ENCODE data around the gene ESYT1. TPM values are rescaled to one million over a fixed set of nuclear protein-coding genes. Genes with fewer than 3 reads are reported as not detected.

ESYT1 gene
- total and polyA plus RNA-seq, 9 of the 15 experiments (the other 6 are each of a cell fraction or from before 2014, with no cell fraction given), result 132 to 420 (median 164) TPM

- TF ChIP-seq ZNF655 (CRISPR knock-in tag; IDR thresholded peaks at IDR 0.05) (no peak), NELFE (IDR thresholded peaks at IDR 0.05; ENCODE audit: insufficient read depth, insufficient read length) (no peak), RAD51 (IDR thresholded peaks at IDR 0.05; ENCODE audit: borderline replicate concordance, low read depth) (no peak), SUPT5H (IDR thresholded peaks at IDR 0.05) (no peak; the same call in none of the 2 replicates), U2AF2 (optimal IDR thresholded peaks at IDR 0.05; ENCODE audit: low read depth, low read length) (no peak), FOSL1 (tag; conservative IDR thresholded peaks at IDR 0.05) (no peak), ZBTB2 (IDR thresholded peaks at IDR 0.05) (peak; percentile 33; the same call in 1 of the 2 replicates), POLR2AphosphoS5 (IDR thresholded peaks at IDR 0.05; ENCODE audit: control insufficient read depth, insufficient read depth, low read depth, low read length) (peak; percentile 46; the same call in 1 of the 2 replicates), SMARCC2 (IDR thresholded peaks at IDR 0.05; ENCODE audit: low read depth) (no peak), ZBTB12 (CRISPR knock-in tag; IDR thresholded peaks at IDR 0.05) (no peak), FOXP4 (CRISPR knock-in tag; IDR thresholded peaks at IDR 0.05; ENCODE audit: borderline replicate concordance) (no peak), ZNF785 (CRISPR knock-in tag; IDR thresholded peaks at IDR 0.05) (no peak), IFI16 (CRISPR knock-in tag; IDR thresholded peaks at IDR 0.05) (no peak), NFATC3 (IDR thresholded peaks at IDR 0.05) (no peak), FOXK2 (conservative IDR thresholded peaks at IDR 0.05 in 1 of 2, IDR thresholded peaks at IDR 0.05 in 1 of 2; ENCODE audit: low read depth in 2 of 2) (no peak)
These were observed 29.3 kb downstream of the ESYT1 start (continued) for GRCh38 chr12:56157201-56158028.

Data from K562 (cell line).